ENCODE results near the gene PBX1. TPM values are rescaled to one million over a fixed set of nuclear protein-coding genes. Genes with fewer than 3 reads are reported as not detected.

The PBX1 gene
- polyA plus RNA-seq, 3 donors = 0.07 TPM; not detected in 2

- no peak for TF ChIP-seq CTCF (IDR thresholded peaks at IDR 0.05)
- Histone ChIP-seq H3K9ac (ENCODE audit: insufficient read depth, low read length, poor library complexity, severe bottlenecking) (no peak overlapping the region), H2AFZ (ENCODE audit: insufficient read depth, low read depth, low read length, poor library complexity, severe bottlenecking) (no peak overlapping the region), H3K36me3 (replicated peaks in 1 of 2; ENCODE audit: control insufficient read depth in 1 of 2, insufficient read depth in 2 of 2, low read length in 2 of 2) (no peaks in the 10 kb centered on the region), H3K79me2 (ENCODE audit: insufficient read depth, low read length) (no peaks in the 10 kb centered on the region), H4K20me1 (ENCODE audit: insufficient read depth, low read length) (no peaks in the 10 kb centered on the region), H3K4me1 (ENCODE audit: control insufficient read depth in 1 of 2, insufficient read depth in 2 of 2, low read length in 2 of 2) (peaks cover 15 to 18% of the 10 kb centered on the region in 2 donors), H3K9me3 (replicated peaks in 1 of 2; ENCODE audit: control insufficient read depth in 1 of 2, insufficient read depth in 1 of 2, low read length in 2 of 2) (no peaks in the 10 kb centered on the region), H3K4me2 (replicated peaks; ENCODE audit: extremely low read depth, low read length, poor library complexity, severe bottlenecking) (no peak overlapping the region), H3K27ac (ENCODE audit: low read depth in 1 of 2, low read length in 2 of 2) (no peak overlapping the region), H3K4me3 (replicated peaks in 1 of 3; ENCODE audit: low read depth in 2 of 3, low read length in 3 of 3) (no peak overlapping the region), H3K27me3 (ENCODE audit: control insufficient read depth in 2 of 2, insufficient read depth in 2 of 2, low read length in 2 of 2) (peaks cover 26 to 28% of the 10 kb centered on the region in 2 donors)
- H3K4me3 Mint-ChIP-seq = peak overlapping the region in 1 of 2 donors; percentile 64
- no peak overlapping the region for H3K27ac Mint-ChIP-seq
- H3K9me3 Mint-ChIP-seq = peaks cover 0 to 5% (median 2%) of the 10 kb centered on the region in 7 donors
- H3K4me1 Mint-ChIP-seq = peaks cover 26% of the 10 kb centered on the region
- H3K27me3 Mint-ChIP-seq (ENCODE audit: low read depth in 3 of 3) = peaks cover 39 to 51% (median 41%) of the 10 kb centered on the region in 3 donors
- intact Hi-C loops (cut with micrococcal nuclease) = no loop called here
- peaks cover under 1 to 4% of the 10 kb centered on the region in 2 donors for H3K36me3 Mint-ChIP-seq
- no peak for DNase-seq
Observed at GRCh38 chr1:164706606-164706987, 147.6 kb downstream of the PBX1 start.

- Histone ChIP-seq H3K27ac (ENCODE audit: low read depth in 1 of 2, low read length in 2 of 2) (no peak overlapping the region), H4K20me1 (ENCODE audit: insufficient read depth, low read length) (no peaks in the 10 kb centered on the region), H3K4me1 (ENCODE audit: control insufficient read depth in 1 of 2, insufficient read depth in 2 of 2, low read length in 2 of 2) (peaks cover 15 to 18% of the 10 kb centered on the region in 2 donors), H3K4me3 (replicated peaks in 1 of 3; ENCODE audit: low read depth in 2 of 3, low read length in 3 of 3) (no peak overlapping the region), H3K79me2 (ENCODE audit: insufficient read depth, low read length) (no peaks in the 10 kb centered on the region), H2AFZ (ENCODE audit: insufficient read depth, low read depth, low read length, poor library complexity, severe bottlenecking) (no peak overlapping the region), H3K36me3 (replicated peaks in 1 of 2; ENCODE audit: control insufficient read depth in 1 of 2, insufficient read depth in 2 of 2, low read length in 2 of 2) (no peaks in the 10 kb centered on the region), H3K27me3 (ENCODE audit: control insufficient read depth in 2 of 2, insufficient read depth in 2 of 2, low read length in 2 of 2) (peaks cover 29 to 41% of the 10 kb centered on the region in 2 donors), H3K9ac (ENCODE audit: insufficient read depth, low read length, poor library complexity, severe bottlenecking) (no peak overlapping the region), H3K9me3 (replicated peaks in 1 of 2; ENCODE audit: control insufficient read depth in 1 of 2, insufficient read depth in 1 of 2, low read length in 2 of 2) (no peaks in the 10 kb centered on the region), H3K4me2 (replicated peaks; ENCODE audit: extremely low read depth, low read length, poor library complexity, severe bottlenecking) (no peak overlapping the region)
- Mint-ChIP-seq H3K27me3 (ENCODE audit: low read depth in 3 of 3) (peaks cover 44 to 59% (median 50%) of the 10 kb centered on the region in 3 donors), H3K9me3 (peaks cover 0 to 11% (median 6%) of the 10 kb centered on the region in 7 donors), H3K4me1 (peaks cover 39% of the 10 kb centered on the region), H3K4me3 (peak overlapping the region in 1 of 2 donors; percentile 64), H3K27ac (no peak overlapping the region), H3K36me3 (peaks cover 4 to 14% of the 10 kb centered on the region in 2 donors)
- DNase-seq = no peak
- WGBS (ENCODE audit: insufficient coverage) = 86% methylated on average over 7 of the region's 8 CpGs
- no peak for TF ChIP-seq CTCF (IDR thresholded peaks at IDR 0.05)
- intact Hi-C loops (cut with micrococcal nuclease) = no loop called here
Observed at GRCh38 chr1:164707868-164708331, 148.9 kb downstream of the PBX1 start.

Data from CD14-positive monocyte (primary cell).